ENCODE data around the gene FIGNL1.

- no peak for TF ChIP-seq CTCF (conservative IDR thresholded peaks at IDR 0.05; ENCODE audit: low read depth, low read length)
- TF ChIP-seq ELK1 (IDR thresholded peaks at IDR 0.05; ENCODE audit: borderline replicate concordance, low read depth, low read length): no peak
- no peak for TF ChIP-seq RCOR1 (IDR thresholded peaks at IDR 0.05; ENCODE audit: insufficient replicate concordance, low read length)
- TF ChIP-seq CEBPB (IDR thresholded peaks at IDR 0.05; ENCODE audit: low read depth, low read length): peak; percentile 77
- no peak for TF ChIP-seq POLR2A (IDR thresholded peaks at IDR 0.05; ENCODE audit: low read depth, low read length)
- no peak for TF ChIP-seq USF2 (IDR thresholded peaks at IDR 0.05; ENCODE audit: low read depth, low read length)
- no peak for TF ChIP-seq MXI1 (IDR thresholded peaks at IDR 0.05; ENCODE audit: borderline replicate concordance, low read depth, low read length)
- no peak for TF ChIP-seq SMC3 (IDR thresholded peaks at IDR 0.05; ENCODE audit: low read depth, low read length)
- TF ChIP-seq MAZ (IDR thresholded peaks at IDR 0.05; ENCODE audit: borderline replicate concordance, low read depth, low read length): no peak
- no peak for TF ChIP-seq RFX5 (IDR thresholded peaks at IDR 0.05; ENCODE audit: low read depth, low read length)
These were observed 3.6 kb downstream of the FIGNL1 start for GRCh38 chr7:50446542-50446960.
